Measurements from ENCODE around the gene BRMS1.
A peak's percentile ranks its signal among the peaks of the same experiment; 100 is the strongest.

GRCh38 chr11:66328302-66329144 is 16.4 kb downstream of the BRMS1 start:
- TF ChIP-seq CTCF (IDR thresholded peaks at IDR 0.05): peak; percentile 89 to 97 (median 95)
- TF ChIP-seq POLR2A (IDR thresholded peaks at IDR 0.05): no peak
- TF ChIP-seq POLR2AphosphoS5 (IDR thresholded peaks at IDR 0.05): peak; percentile 79
